Activated T-cell treated with anti-CD3 and anti-CD28 coated beads, Interleukin-2, amount 50 U/mL, for 24 hours (primary cell): Measurements from ENCODE around the gene IFNK.
"Not testable (repeated sequence)": the region's sequence is repeated elsewhere in the genome, so short reads cannot be mapped to it uniquely, and the experiment has no call there.

Experiments used
- DNase-seq: peaks from one replicate; pipeline ENCODE4 v3.0.0-alpha.2; 2020
- H3K27ac Mint-ChIP-seq: 2 replicates; pipeline ENCODE4 v1.8.0; 2020; ENCODE audit warnings: mild to moderate bottlenecking, mixed read lengths
- H3K27me3 Mint-ChIP-seq: 2 replicates; pipeline ENCODE4 v1.8.0; 2020; ENCODE audit warnings: mixed read lengths
- H3K36me3 Mint-ChIP-seq: 2 replicates; pipeline ENCODE4 v1.8.0; 2020; ENCODE audit warnings: low read depth, mixed read lengths
- H3K4me1 Mint-ChIP-seq: 2 replicates; pipeline ENCODE4 v1.8.0; 2020; ENCODE audit warnings: low read depth, mixed read lengths
- H3K4me3 Mint-ChIP-seq: 2 replicates; pipeline ENCODE4 v1.8.0; 2020; ENCODE audit warnings: mild to moderate bottlenecking, moderate library complexity, mixed read lengths
- H3K9me3 Mint-ChIP-seq: 2 replicates; pipeline ENCODE4 v1.8.0; 2020; ENCODE audit warnings: mixed read lengths

IFNK gene

DNA sequence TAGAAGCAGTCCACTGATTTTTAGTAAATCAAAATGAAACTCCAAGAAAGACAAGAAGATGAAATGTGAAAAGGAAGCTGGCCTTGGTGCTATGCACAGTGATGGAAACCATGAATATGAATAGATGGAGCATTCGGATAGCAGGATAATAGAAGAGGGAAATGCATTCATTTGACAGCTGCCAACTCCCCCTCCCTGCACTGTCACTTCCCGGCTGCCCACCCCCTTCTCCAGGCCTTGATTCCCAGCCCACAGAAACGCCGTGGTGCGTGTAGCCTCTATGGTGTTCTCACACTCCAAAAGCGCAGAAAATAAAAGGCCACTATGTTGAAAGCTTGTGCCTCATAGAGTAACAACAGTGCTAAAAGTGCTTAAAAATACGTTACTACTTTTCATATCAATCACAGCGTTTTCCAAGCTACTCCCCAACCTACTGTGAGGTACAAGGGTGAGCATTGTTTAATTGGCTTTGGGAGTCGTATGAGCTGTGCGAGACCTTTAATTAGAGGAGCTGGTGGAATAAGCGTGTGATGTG, 26.1 kb upstream of the IFNK start:
- H3K9me3 Mint-ChIP-seq = peaks cover 7% of the 10 kb centered on the region
- H3K27me3 Mint-ChIP-seq = peaks cover 6% of the 10 kb centered on the region
- peaks cover 19% of the 10 kb centered on the region for H3K4me1 Mint-ChIP-seq
- no peak overlapping the region for H3K4me3 Mint-ChIP-seq
- no peak overlapping the region for H3K27ac Mint-ChIP-seq
- no peak for DNase-seq
- H3K36me3 Mint-ChIP-seq = peaks cover 3% of the 10 kb centered on the region

- Mint-ChIP-seq H3K27me3 (peaks cover 6% of the 10 kb centered on the region), H3K4me1 (peaks cover 26% of the 10 kb centered on the region), H3K9me3 (peaks cover 3% of the 10 kb centered on the region), H3K27ac (peak overlapping the region; percentile 61), H3K36me3 (no peaks in the 10 kb centered on the region), H3K4me3 (no peak overlapping the region)
- no peak for DNase-seq
These were observed 24.6 kb upstream of the IFNK start for GRCh38 chr9:27499451-27499850.

DNA sequence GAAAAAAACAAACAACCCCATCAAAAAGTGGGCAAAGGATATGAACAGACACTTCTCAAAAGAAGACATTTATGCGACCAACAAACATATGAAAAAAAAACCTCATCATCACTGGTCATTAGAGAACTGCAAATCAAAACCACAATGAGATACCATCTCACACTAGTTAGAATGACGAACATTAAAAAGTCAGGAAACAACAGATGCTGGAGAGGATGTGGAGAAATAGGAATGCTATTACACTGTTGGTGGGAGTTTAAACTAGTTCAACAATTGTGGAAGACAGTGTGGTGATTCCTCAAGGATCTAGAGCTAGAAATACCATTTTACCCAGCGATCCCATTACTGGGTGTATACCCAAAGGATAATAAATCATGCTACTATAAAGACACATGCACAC, 23.2 kb upstream of the IFNK start:
- H3K4me3 Mint-ChIP-seq, DNase-seq, H3K9me3 Mint-ChIP-seq, H3K36me3 Mint-ChIP-seq, H3K27me3 Mint-ChIP-seq: not testable (repeated sequence)
- Mint-ChIP-seq H3K4me1 (peaks cover 35% of the 10 kb centered on the region), H3K27ac (peak overlapping the region; percentile 57)

- peaks cover 42% of the 10 kb centered on the region for H3K4me1 Mint-ChIP-seq
- no peaks in the 10 kb centered on the region for H3K36me3 Mint-ChIP-seq
- no peak overlapping the region for H3K27ac Mint-ChIP-seq
- H3K4me3 Mint-ChIP-seq = no peak overlapping the region
- no peak for DNase-seq
- peaks cover 6% of the 10 kb centered on the region for H3K27me3 Mint-ChIP-seq
- no peaks in the 10 kb centered on the region for H3K9me3 Mint-ChIP-seq
These were observed 20.5 kb upstream of the IFNK start for GRCh38 chr9:27503623-27504022.

DNA sequence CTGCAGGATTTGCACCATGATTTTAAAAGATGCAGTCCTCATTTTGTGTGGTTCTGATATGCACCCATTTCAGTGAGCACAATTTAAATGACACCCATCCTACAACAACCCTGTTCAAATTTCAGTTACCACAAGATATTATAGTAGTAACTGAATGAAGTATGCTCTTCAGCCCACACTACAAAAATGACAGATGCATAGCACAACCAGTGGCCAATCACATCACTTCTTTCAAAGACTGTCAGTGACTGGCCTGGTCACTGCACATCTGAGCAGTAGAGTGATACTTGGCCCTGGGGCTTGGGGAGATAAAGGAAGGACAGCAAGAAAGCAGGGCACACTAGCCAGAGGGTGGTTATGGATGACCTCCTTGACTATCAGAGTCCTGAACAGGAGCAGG, 19.8 kb upstream of the IFNK start:
- Mint-ChIP-seq H3K27ac (no peak overlapping the region), H3K9me3 (no peaks in the 10 kb centered on the region), H3K4me3 (no peak overlapping the region), H3K36me3 (no peaks in the 10 kb centered on the region), H3K27me3 (peaks cover 6% of the 10 kb centered on the region), H3K4me1 (peaks cover 40% of the 10 kb centered on the region)
- DNase-seq = no peak

DNA sequence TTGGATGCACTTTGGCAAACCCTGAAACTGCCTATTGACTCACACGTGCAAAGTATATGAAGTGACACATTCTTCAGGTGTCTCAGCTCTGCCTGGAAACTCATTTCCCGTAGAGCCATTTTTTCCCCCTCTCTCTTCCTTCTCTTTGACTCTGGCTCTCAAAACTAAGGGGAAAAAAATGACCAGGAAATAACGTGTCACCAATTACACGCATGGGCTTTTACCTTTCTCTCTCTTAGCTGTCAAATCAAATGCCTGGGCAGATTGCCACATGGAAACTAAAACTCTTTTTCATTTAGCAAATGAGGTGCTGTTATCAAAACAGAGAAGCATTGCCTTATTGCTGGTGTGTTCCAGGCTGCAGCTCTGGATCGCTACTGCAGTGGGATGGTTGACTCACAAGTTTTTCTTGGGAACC, 18.3 kb upstream of the IFNK start:
- H3K27ac Mint-ChIP-seq = peak overlapping the region; percentile 44
- no peak overlapping the region for H3K4me3 Mint-ChIP-seq
- H3K4me1 Mint-ChIP-seq = peaks cover 28% of the 10 kb centered on the region
- H3K36me3 Mint-ChIP-seq = no peaks in the 10 kb centered on the region
- no peaks in the 10 kb centered on the region for H3K9me3 Mint-ChIP-seq
- DNase-seq = no peak
- peaks cover 6% of the 10 kb centered on the region for H3K27me3 Mint-ChIP-seq

- no peaks in the 10 kb centered on the region for H3K36me3 Mint-ChIP-seq
- peaks cover 23% of the 10 kb centered on the region for H3K4me1 Mint-ChIP-seq
- H3K4me3 Mint-ChIP-seq = no peak overlapping the region
- DNase-seq = no peak
- no peaks in the 10 kb centered on the region for H3K9me3 Mint-ChIP-seq
- no peaks in the 10 kb centered on the region for H3K27me3 Mint-ChIP-seq
- no peak overlapping the region for H3K27ac Mint-ChIP-seq
These were observed 17.1 kb upstream of the IFNK start for GRCh38 chr9:27506981-27507380.

DNA sequence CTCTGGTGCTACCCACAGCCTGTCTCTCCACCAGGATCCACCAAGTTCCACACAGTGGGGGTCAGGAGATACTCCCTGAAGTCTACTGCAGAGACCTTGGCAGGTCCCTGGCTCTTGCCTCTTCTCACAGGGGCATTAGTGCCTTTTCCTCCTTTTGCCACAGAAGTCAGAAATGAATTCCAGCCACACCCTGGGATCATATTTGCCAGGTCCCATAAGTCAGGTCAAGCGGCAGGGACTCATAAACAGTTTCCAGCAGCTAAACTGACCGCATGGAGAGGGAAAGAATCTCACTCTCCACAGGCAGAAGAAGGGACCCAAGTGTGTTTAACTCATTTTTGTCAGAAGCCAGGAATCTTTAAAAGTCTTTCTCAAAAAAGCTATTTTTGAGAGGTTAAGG, 13.3 kb upstream of the IFNK start:
- H3K27me3 Mint-ChIP-seq = no peaks in the 10 kb centered on the region
- no peaks in the 10 kb centered on the region for H3K9me3 Mint-ChIP-seq
- H3K4me1 Mint-ChIP-seq = peaks cover 8% of the 10 kb centered on the region
- no peak overlapping the region for H3K4me3 Mint-ChIP-seq
- no peak for DNase-seq
- H3K27ac Mint-ChIP-seq = no peak overlapping the region
- H3K36me3 Mint-ChIP-seq = no peaks in the 10 kb centered on the region

DNA sequence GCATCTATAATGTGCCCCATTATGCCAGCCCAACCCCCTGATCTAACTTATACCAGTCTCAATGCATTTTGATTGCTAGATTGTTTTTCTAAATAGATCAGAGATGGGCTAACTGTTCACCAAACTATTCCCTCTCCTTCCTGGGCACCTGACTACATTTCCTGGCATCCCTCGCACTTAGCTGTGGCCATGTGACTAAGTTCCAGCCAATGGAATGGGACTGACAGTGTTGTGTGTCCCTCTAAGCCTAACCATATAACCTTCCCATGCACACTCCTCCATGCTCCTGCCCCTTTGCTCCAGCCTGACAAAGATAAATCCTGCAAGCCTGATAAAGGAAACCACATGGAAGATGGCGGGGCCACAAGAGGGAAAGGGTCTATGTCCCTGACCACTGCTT, 12.3 kb upstream of the IFNK start:
- Mint-ChIP-seq H3K4me1 (peaks cover 3% of the 10 kb centered on the region), H3K4me3 (no peak overlapping the region), H3K27me3 (no peaks in the 10 kb centered on the region), H3K27ac (no peak overlapping the region), H3K9me3 (no peaks in the 10 kb centered on the region), H3K36me3 (no peaks in the 10 kb centered on the region)
- no peak for DNase-seq

- Mint-ChIP-seq H3K27me3 (no peaks in the 10 kb centered on the region), H3K27ac (no peak overlapping the region), H3K9me3 (no peaks in the 10 kb centered on the region), H3K4me1 (no peaks in the 10 kb centered on the region), H3K36me3 (no peaks in the 10 kb centered on the region), H3K4me3 (no peak overlapping the region)
- DNase-seq = no peak
These were observed 9.5 kb upstream of the IFNK start for GRCh38 chr9:27514551-27514950.

DNA sequence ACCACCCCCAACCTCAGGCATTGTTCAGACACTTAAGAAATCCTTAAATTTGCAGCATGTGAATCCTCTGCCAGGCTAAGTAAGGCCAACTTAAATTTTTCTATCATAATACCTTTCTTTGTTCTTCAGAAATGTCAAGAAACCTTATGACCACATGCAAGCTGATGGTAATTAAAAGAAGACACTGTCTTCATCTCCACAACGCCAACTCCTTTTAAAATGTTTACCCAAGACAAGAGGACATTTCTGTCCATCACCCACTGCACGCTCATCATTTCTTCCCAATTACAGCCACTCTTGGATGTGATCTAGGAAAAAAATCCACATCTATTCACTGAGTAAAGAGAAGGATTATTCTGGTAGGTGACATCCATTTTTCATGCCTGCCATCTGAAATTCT, 6.1 kb upstream of the IFNK start:
- Mint-ChIP-seq H3K27me3 (no peaks in the 10 kb centered on the region), H3K4me3 (no peak overlapping the region), H3K27ac (no peak overlapping the region), H3K4me1 (no peaks in the 10 kb centered on the region), H3K9me3 (no peaks in the 10 kb centered on the region), H3K36me3 (no peaks in the 10 kb centered on the region)
- no peak for DNase-seq

- H3K9me3 Mint-ChIP-seq = no peaks in the 10 kb centered on the region
These were observed 5.3 kb upstream of the IFNK start for GRCh38 chr9:27518809-27519208.

GRCh38 chr9:27519466-27520465, 4.3 kb upstream of the IFNK start:
- Mint-ChIP-seq H3K4me3 (no peak overlapping the region), H3K4me1 (peaks cover 5% of the 10 kb centered on the region)

More at GRCh38 chr9:27518809-27519208, 5.3 kb upstream of the IFNK start:
- Mint-ChIP-seq H3K27ac (no peak overlapping the region), H3K4me1 (no peaks in the 10 kb centered on the region), H3K4me3 (no peak overlapping the region), H3K27me3 (no peaks in the 10 kb centered on the region), H3K36me3 (no peaks in the 10 kb centered on the region)
- DNase-seq = no peak

DNA sequence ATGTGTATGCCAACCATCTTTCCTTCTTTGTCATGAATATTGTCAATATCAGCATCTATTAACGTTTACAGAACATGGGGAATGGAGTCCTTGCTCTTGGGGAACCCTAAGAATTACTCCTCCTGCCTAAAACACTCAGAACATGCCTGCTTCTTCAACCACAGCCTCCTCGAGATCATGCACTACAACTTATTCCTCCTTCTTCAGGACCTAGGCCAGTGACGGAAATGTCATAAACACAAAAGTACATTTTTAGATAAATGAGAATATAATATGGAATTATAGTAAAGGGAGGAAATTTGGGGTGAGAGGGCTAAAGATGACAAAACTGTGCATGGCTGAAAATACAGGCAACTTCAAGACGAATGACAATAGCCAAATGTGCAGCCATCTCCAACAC, 3.1 kb upstream of the IFNK start:
- Mint-ChIP-seq H3K36me3 (no peaks in the 10 kb centered on the region), H3K9me3 (no peaks in the 10 kb centered on the region), H3K4me3 (no peak overlapping the region), H3K27ac (no peak overlapping the region), H3K27me3 (no peaks in the 10 kb centered on the region), H3K4me1 (peaks cover 5% of the 10 kb centered on the region)
- no peak for DNase-seq

More at GRCh38 chr9:27519466-27520465, 4.3 kb upstream of the IFNK start:
- DNase-seq = no peak
- Mint-ChIP-seq H3K36me3 (no peaks in the 10 kb centered on the region), H3K27ac (no peak overlapping the region), H3K27me3 (no peaks in the 10 kb centered on the region), H3K9me3 (no peaks in the 10 kb centered on the region)

DNA sequence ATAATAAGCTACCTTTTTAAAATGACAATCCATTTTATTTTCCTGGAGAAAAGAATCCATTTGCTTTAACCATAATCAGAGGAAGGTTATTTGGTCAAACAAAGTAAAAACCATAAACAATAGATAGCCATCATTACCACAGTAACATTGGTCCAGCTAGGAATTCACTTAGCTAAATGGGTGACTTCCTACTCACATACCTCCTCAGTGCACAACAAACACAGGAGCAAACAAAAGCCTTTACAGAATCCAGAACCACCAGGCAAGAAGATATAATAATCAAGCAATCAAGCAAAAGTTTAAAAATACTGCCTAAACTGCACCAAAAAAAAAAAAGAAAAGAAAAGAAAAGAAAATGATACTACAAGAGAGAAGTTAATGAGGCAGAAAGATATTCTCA, 949 bp upstream of the IFNK start:
- peaks cover 11% of the 10 kb centered on the region for H3K4me1 Mint-ChIP-seq
- H3K4me3 Mint-ChIP-seq = no peak overlapping the region
- H3K36me3 Mint-ChIP-seq = no peaks in the 10 kb centered on the region
- no peaks in the 10 kb centered on the region for H3K9me3 Mint-ChIP-seq
- H3K27me3 Mint-ChIP-seq = peaks cover 18% of the 10 kb centered on the region
- DNase-seq = no peak
- H3K27ac Mint-ChIP-seq = no peak overlapping the region
